ENCODE measurements around the gene PPEF1.

DNA sequence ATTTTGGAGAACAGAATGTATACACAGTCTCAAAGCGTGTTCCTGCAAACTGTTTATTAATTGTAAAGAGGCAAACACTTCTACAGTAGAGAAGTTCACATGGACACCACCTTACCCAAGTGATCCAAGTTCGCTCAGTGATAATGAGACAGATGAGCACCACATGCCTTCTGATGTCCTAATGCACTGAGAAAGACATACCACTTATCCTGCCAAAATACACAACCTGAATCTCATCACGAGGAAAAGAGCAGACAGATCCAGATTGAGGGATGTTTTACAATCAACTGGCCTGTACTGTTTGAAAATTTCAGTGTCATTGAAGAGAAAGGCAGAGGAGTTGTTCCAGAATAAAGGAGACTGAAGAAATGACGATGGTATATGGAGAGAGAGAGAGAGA lies 12.4 kb downstream of the PPEF1 start:
- TF ChIP-seq, protein P1, sequence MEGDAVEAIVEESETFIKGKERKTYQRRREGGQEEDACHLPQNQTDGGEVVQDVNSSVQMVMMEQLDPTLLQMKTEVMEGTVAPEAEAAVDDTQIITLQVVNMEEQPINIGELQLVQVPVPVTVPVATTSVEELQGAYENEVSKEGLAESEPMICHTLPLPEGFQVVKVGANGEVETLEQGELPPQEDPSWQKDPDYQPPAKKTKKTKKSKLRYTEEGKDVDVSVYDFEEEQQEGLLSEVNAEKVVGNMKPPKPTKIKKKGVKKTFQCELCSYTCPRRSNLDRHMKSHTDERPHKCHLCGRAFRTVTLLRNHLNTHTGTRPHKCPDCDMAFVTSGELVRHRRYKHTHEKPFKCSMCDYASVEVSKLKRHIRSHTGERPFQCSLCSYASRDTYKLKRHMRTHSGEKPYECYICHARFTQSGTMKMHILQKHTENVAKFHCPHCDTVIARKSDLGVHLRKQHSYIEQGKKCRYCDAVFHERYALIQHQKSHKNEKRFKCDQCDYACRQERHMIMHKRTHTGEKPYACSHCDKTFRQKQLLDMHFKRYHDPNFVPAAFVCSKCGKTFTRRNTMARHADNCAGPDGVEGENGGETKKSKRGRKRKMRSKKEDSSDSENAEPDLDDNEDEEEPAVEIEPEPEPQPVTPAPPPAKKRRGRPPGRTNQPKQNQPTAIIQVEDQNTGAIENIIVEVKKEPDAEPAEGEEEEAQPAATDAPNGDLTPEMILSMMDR (IDR thresholded peaks at IDR 0.05) = no peak
- no peak for TF ChIP-seq POLR2A (IDR thresholded peaks at IDR 0.05)
